22Rv1 (cell line): ENCODE data around the gene TEK.

Experiments used
- CTCF ChIP-seq: fragments of 450-650 bp; IDR thresholded peaks from 2 replicates; pipeline ENCODE4 v1.5.1; 2017; ENCODE audit warnings: mild to moderate bottlenecking
- ZFX ChIP-seq: fragments of 450-650 bp; IDR thresholded peaks from 2 replicates; pipeline ENCODE4 v1.6.1; 2017; ENCODE audit warnings: antibody characterized with exemption, borderline replicate concordance

GRCh38 chr9:27088981-27089380 is 20.0 kb upstream of the TEK start:
- no peak for TF ChIP-seq CTCF
- TF ChIP-seq ZFX, result no peak
